Measurements from ENCODE around the gene WDFY2.

Gene WDFY2

DNA sequence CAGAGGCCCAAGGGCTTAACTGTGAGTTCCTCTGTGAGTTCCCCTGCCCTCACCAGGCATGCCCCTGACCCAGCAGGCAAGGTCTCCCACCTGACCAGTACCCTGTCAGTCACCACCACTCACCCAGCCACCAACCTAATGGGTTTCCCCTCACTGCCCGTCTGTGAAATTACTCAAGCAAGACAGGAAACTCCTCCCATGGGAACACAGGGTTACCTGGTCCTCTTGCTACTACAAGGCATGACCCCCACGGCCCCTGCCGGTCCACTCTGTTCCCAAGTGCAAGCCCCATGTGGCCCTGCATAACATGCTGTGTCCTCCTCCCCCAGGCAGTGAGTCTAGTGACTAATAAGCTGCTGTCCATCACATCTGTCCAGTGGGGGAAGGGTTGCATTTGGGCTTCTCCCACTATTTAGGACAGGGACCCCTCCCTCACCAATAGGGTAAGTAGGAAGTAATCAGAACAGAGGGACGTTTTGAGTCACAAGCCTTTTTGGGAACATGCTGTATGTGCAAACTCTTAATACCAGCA, 227.7 kb downstream of the WDFY2 start:
- H3K4me3 ChIP-seq (ENCODE audit: low read depth, low read length): no peak overlapping the region

DNA sequence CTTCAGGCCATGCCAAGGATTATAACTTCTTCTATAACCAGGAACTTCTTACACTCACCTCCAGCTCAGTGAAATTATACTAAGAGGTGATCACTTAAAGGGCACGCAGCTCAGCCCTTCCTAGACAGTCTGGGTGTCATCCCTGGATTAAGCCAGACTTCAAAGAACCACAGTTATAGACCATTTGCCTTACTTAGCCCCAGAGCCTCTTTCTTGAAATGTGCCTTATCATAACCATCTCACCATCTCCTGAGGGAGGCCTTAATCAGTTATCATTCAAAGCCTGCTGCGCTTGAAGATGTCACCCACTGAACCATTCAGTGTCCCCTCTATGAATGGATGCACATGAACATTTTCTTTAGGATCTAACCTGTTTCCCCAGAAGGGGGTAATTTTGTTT, 229.8 kb downstream of the WDFY2 start:
- H3K4me3 ChIP-seq (ENCODE audit: low read depth, low read length): no peak overlapping the region
- TF ChIP-seq, protein P1, sequence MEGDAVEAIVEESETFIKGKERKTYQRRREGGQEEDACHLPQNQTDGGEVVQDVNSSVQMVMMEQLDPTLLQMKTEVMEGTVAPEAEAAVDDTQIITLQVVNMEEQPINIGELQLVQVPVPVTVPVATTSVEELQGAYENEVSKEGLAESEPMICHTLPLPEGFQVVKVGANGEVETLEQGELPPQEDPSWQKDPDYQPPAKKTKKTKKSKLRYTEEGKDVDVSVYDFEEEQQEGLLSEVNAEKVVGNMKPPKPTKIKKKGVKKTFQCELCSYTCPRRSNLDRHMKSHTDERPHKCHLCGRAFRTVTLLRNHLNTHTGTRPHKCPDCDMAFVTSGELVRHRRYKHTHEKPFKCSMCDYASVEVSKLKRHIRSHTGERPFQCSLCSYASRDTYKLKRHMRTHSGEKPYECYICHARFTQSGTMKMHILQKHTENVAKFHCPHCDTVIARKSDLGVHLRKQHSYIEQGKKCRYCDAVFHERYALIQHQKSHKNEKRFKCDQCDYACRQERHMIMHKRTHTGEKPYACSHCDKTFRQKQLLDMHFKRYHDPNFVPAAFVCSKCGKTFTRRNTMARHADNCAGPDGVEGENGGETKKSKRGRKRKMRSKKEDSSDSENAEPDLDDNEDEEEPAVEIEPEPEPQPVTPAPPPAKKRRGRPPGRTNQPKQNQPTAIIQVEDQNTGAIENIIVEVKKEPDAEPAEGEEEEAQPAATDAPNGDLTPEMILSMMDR (IDR thresholded peaks at IDR 0.05; ENCODE audit: low read depth, low read length): no peak

More for the DNA sequence above, 227.7 kb downstream of the WDFY2 start:
- TF ChIP-seq, protein P1 (IDR thresholded peaks at IDR 0.05; ENCODE audit: low read depth, low read length): no peak

DNA sequence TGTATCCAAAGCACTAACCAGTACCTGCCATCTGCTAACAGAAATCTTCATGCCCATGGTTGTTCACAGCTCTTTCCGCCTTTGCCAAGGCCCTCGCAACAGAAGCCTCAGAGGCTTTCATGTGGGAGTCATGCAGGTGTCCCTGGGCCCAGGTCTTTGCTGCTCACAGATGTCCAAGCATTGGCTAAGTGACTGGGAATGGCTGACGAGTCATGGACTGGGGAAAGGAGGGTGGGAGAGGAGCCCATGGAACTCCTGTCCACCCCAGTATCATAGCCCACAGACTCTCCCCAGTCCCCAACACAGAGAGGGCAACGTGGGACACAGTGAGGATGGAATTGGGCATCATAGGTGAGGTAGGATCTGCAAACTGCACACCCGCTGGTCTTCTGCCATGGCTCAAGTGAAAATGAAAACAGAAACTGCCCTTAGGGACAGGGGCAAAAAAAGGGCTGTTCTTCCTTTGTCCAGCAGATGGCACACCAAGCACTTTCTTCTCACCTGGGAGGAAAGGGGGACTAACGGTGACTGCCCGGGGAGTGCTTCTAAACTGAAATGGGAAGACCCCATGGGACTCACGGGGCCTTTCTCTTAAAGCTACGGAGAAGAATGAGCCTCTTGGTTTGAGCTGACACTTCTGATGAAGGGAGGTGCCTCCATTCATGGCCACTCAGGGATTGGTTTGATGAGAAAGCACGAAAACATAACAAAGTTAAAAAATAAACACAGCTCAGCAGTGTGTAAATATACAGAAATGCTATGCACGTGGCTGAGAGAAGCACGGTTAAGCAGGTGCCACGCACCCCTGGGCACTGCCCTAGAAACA, 230.8 kb downstream of the WDFY2 start:
- TF ChIP-seq, protein P1 (IDR thresholded peaks at IDR 0.05; ENCODE audit: low read depth, low read length): peak; percentile 81
- peak overlapping the region; percentile 49 for H3K4me3 ChIP-seq (ENCODE audit: low read depth, low read length)

- TF ChIP-seq, protein P1 (IDR thresholded peaks at IDR 0.05; ENCODE audit: low read depth, low read length): no peak
- H3K4me3 ChIP-seq (ENCODE audit: low read depth, low read length): no peak overlapping the region
These were observed 231.6 kb downstream of the WDFY2 start for GRCh38 chr13:51815848-51816247.

GRCh38 chr13:51816604-51817249, 232.5 kb downstream of the WDFY2 start:
- TF ChIP-seq, protein P1 (IDR thresholded peaks at IDR 0.05; ENCODE audit: low read depth, low read length): no peak

More at GRCh38 chr13:51816604-51817249, 232.5 kb downstream of the WDFY2 start:
- no peak overlapping the region for H3K4me3 ChIP-seq (ENCODE audit: low read depth, low read length)
